Tibial artery (tissue), 4 donors: ENCODE measurements around the gene PTPRD.

Experiments
- DNase-seq, 2 donors: peaks; one replicate each; pipeline ENCODE4 v3.0.0-alpha.2; 2019
- H3K27ac ChIP-seq, 2 donors: fragments of 200-600 bp; sonication (generic) in 1 of 2; 1 replicate in 1 of 2; 2 replicates in 1 of 2; pipeline ENCODE4 v1.5.1; 2018 to 2019; ENCODE audit warnings: mild to moderate bottlenecking in 1 of 2
- H3K27me3 ChIP-seq, 2 donors: fragments of 200-600 bp; sonication (generic) in 1 of 2; one replicate each; pipeline versions ENCODE4 v1.5.1 to v1.6.0; 2016 to 2019
- H3K36me3 ChIP-seq, 3 donors: fragments of 200-600 bp; sonication (generic) in 2 of 3; one replicate each; pipeline ENCODE4 v1.5.1; 2016 to 2019; ENCODE audit warnings: mild to moderate bottlenecking in 2 of 3
- H3K4me1 ChIP-seq, 4 donors: fragments of 200-600 bp; sonication (generic) in 2 of 4; 1 replicate in 3 of 4; 2 replicates in 1 of 4; pipeline ENCODE4 v1.5.1; 2016 to 2019
- H3K4me3 ChIP-seq, 2 donors: fragments of 200-600 bp; sonication (generic) in 1 of 2; 1 replicate in 1 of 2; 2 replicates in 1 of 2; pipeline ENCODE4 v1.5.1; 2018 to 2019; ENCODE audit warnings: mild to moderate bottlenecking in 2 of 2
- H3K9me3 ChIP-seq, 3 donors: fragments of 200-600 bp; sonication (generic) in 1 of 3; one replicate each; pipeline ENCODE4 v1.5.1; 2016 to 2019
- intact Hi-C: fragments of 100-400 bp; cut with DNase I; formaldehyde crosslinking; loops from one replicate; pipeline ENCODE4 v1.15.0; 2023; ENCODE audit warnings: low total_unique reads
- TF ChIP-seq, protein P1 (sequence below), 2 experiments: fragments of 200-600 bp in 1 of 2; fragments of 450-650 bp in 1 of 2; IDR thresholded peaks; one replicate each; pipeline ENCODE4 v1.5.1; 2017 to 2019; ENCODE audit warnings: antibody characterized with exemption in 2 of 2, mild to moderate bottlenecking in 1 of 2, moderate library complexity in 1 of 2

The PTPRD gene

DNA sequence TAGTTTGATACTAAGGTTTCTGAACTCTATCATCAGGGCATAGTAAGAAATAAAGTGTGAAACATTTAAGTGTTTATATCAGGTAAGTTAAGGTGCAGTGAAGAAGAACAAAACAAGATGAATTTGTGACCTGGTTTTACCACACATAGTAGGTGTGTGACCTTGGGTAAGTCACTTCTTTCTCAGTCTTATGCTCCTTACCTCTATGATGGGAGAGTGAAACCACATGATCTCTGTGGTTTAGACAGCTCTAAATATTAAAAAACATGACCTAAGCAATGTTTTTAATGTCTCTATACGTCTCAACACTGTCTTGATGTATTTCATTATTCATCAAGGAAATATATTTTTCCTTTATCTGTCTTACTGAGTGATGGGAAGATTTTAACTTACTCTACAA is 2183.6 kb downstream of the PTPRD start:
- TF ChIP-seq, protein P1, sequence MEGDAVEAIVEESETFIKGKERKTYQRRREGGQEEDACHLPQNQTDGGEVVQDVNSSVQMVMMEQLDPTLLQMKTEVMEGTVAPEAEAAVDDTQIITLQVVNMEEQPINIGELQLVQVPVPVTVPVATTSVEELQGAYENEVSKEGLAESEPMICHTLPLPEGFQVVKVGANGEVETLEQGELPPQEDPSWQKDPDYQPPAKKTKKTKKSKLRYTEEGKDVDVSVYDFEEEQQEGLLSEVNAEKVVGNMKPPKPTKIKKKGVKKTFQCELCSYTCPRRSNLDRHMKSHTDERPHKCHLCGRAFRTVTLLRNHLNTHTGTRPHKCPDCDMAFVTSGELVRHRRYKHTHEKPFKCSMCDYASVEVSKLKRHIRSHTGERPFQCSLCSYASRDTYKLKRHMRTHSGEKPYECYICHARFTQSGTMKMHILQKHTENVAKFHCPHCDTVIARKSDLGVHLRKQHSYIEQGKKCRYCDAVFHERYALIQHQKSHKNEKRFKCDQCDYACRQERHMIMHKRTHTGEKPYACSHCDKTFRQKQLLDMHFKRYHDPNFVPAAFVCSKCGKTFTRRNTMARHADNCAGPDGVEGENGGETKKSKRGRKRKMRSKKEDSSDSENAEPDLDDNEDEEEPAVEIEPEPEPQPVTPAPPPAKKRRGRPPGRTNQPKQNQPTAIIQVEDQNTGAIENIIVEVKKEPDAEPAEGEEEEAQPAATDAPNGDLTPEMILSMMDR (IDR thresholded peaks at IDR 0.05): no peak
- no peaks in the 10 kb centered on the region for H3K27me3 ChIP-seq
- intact Hi-C loops: no loop called here

DNA sequence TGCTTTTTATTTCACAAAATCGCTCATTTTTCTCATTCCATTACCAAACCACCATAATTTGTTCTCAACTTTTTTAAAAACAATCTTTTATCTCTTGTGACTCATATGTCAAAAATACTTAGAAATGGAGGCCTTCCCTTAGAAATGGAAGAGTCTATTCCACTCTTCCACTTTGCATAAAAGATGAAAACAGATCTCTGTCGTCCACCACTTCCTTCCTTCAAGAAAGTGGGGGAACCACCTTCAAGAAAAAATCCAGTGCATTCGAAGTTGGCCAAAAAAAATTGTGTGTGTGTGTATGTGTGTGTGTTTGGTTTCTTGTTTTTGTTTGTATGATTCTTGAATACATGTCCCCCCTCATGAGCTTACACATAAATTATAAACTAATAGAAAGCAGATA is 2184.4 kb downstream of the PTPRD start:
- H3K36me3 ChIP-seq: no peaks in the 10 kb centered on the region
- DNase-seq: no peak
- TF ChIP-seq, protein P1 (IDR thresholded peaks at IDR 0.05): no peak
- H3K9me3 ChIP-seq: no peaks in the 10 kb centered on the region
- no peak overlapping the region for H3K27ac ChIP-seq
- intact Hi-C loops: no loop called here
- no peaks in the 10 kb centered on the region for H3K4me1 ChIP-seq
- H3K27me3 ChIP-seq: no peaks in the 10 kb centered on the region
- no peak overlapping the region for H3K4me3 ChIP-seq

More for the DNA sequence above, 2183.6 kb downstream of the PTPRD start:
- Histone ChIP-seq H3K4me1 (no peaks in the 10 kb centered on the region), H3K9me3 (no peaks in the 10 kb centered on the region), H3K4me3 (no peak overlapping the region), H3K27ac (no peak overlapping the region), H3K36me3 (no peaks in the 10 kb centered on the region)
- no peak for DNase-seq

DNA sequence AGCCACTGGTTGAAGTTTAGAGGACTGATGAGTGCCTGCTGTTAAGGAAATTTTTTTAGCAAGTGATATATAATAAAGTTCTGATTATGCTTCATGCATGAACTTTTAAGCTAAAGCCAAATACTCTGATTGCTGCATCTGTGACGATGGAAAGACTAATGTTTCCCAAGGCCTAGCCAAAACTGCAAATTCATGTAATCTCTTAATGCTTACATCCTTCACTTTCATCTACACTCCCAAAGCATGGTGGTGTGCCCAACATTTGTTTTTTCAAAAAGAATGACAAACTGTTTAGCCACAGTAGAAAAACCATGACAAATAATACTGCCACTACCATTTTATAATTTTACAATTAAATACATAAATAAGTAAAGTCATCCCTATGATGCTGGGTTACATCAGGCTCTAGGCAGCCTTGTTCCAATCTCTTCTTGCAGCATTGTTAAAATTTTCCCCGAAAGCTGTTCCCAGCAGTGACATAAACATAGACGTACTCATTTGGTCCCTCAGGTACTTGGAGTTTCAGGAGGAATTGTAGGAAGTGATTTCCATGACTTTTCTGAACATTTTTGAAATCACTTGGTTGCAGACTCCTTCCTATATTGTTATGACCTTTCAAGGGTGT is 2187.9 kb downstream of the PTPRD start:
- Histone ChIP-seq H3K36me3 (no peaks in the 10 kb centered on the region), H3K27ac (no peak overlapping the region), H3K4me3 (no peak overlapping the region), H3K9me3 (no peaks in the 10 kb centered on the region), H3K27me3 (no peaks in the 10 kb centered on the region), H3K4me1 (no peaks in the 10 kb centered on the region)
- TF ChIP-seq, protein P1 (IDR thresholded peaks at IDR 0.05): no peak
- intact Hi-C loops: no loop called here
- DNase-seq: no peak

DNA sequence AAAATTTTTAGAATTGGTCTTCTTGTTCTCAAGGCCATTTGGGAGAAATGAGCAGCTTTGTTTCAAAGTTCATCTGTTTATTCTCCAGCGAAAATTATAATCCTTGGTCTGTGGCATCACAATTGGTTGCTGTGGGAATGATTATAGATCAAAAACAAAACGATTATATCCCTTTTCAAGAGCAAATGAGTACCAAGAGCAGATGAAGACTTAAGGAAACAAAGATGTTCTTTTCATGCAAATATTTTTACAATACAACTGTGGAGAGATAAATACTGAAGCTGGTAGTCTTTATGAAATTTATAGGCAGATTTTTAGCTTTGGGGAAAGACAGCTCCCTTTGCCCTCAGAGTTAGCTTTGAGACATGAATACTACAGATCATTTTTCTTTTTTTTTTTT is 2192.4 kb downstream of the PTPRD start:
- Histone ChIP-seq H3K27ac (no peak overlapping the region), H3K4me1 (no peaks in the 10 kb centered on the region), H3K36me3 (no peaks in the 10 kb centered on the region), H3K27me3 (no peaks in the 10 kb centered on the region), H3K9me3 (no peaks in the 10 kb centered on the region), H3K4me3 (no peak overlapping the region)
- TF ChIP-seq, protein P1 (IDR thresholded peaks at IDR 0.05): no peak
- DNase-seq: no peak
- intact Hi-C loops: no loop called here

DNA sequence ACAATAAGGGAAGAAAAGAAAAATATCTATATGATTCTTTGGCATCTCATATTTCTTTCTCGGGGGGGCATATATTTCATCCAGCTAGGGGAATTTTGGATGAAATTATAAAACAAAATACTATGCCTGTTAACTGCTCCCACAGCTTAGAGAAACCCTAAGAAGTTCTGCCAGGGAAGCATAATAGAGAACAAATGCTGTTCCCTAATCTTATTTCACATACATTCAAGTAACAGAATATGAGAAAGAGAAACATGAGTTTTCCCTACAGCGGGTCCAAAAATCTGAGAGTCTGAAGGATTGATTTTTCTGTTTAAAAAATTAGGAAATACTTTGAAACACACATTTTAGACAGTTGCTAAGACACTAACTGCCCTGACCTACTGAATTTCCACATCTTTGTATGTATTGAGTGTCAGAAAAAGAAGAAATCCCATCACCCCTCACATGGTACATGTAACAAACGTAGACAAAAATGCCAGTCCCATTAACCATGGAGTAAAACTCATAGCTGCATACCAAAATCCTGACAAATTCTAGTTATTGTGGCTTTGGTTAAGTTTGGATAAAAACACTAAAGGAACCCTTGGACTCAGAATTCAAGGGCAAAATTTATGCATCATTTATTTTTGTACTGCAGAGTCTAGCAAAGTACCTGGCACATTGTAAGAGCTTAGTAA is 2193.1 kb downstream of the PTPRD start:
- no peak for DNase-seq
- TF ChIP-seq, protein P1 (IDR thresholded peaks at IDR 0.05): no peak
- no peak overlapping the region for H3K27ac ChIP-seq
- H3K36me3 ChIP-seq: no peaks in the 10 kb centered on the region
- no peaks in the 10 kb centered on the region for H3K4me1 ChIP-seq
- intact Hi-C loops: no loop called here
- H3K4me3 ChIP-seq: no peak overlapping the region
- no peaks in the 10 kb centered on the region for H3K9me3 ChIP-seq
- H3K27me3 ChIP-seq: no peaks in the 10 kb centered on the region
